HepG2 (cell line): ENCODE measurements around the gene MAP2K3. TPM values are rescaled to one million over a fixed set of nuclear protein-coding genes. Genes with fewer than 3 reads are reported as not detected.

Experiments used
- CC2D1A ChIP-seq: sonication (generic); formaldehyde crosslinking; IDR thresholded peaks from 2 replicates; pipeline ENCODE4 v1.8.1; 2023; ENCODE audit warnings: mild to moderate bottlenecking, missing genetic modification reagents
- CHD2 ChIP-seq: IDR thresholded peaks from 2 replicates; pipeline ENCODE4 v1.6.1; 2011; ENCODE audit warnings: low read depth, low read length, improper control_type of control experiment
- ELK4 ChIP-seq: sonication (generic); formaldehyde crosslinking; IDR thresholded peaks from 2 replicates; pipeline ENCODE4 v1.9.0; 2021; ENCODE audit warnings: missing genetic modification reagents, borderline replicate concordance
- FOXM1 ChIP-seq: sonication (generic); formaldehyde crosslinking; IDR thresholded peaks from 2 replicates; pipeline ENCODE4 v1.5.0; 2020; ENCODE audit warnings: missing genetic modification reagents
- HMG20A ChIP-seq: IDR thresholded peaks from 2 replicates; pipeline ENCODE4 v1.6.1; 2016; ENCODE audit warnings: borderline replicate concordance
- MAZ ChIP-seq, 2 experiments: sonication (generic) in 1 of 2; formaldehyde crosslinking in 1 of 2; IDR thresholded peaks; 2 replicates each; pipeline versions ENCODE4 v1.5.0 to v1.6.1; 2012 to 2020; ENCODE audit warnings: low read depth in 2 of 2, mild to moderate bottlenecking in 2 of 2, borderline replicate concordance in 1 of 2, improper control_type of control experiment in 1 of 2, low read length in 1 of 2, missing genetic modification reagents in 1 of 2, moderate library complexity in 1 of 2
- PITX1 ChIP-seq: sonication (generic); formaldehyde crosslinking; IDR thresholded peaks from 2 replicates; pipeline ENCODE4 v1.5.1; 2020; ENCODE audit warnings: mild to moderate bottlenecking, missing genetic modification reagents
- PLRG1 ChIP-seq: fragments of 450-650 bp; conservative IDR thresholded peaks from 2 replicates; pipeline ENCODE4 v1.6.1; 2016
- RBAK ChIP-seq: sonication (generic); formaldehyde crosslinking; IDR thresholded peaks from 2 replicates; pipeline ENCODE4 v1.5.1; 2020; ENCODE audit warnings: mild to moderate bottlenecking, missing genetic modification reagents
- RELA ChIP-seq: sonication (generic); formaldehyde crosslinking; IDR thresholded peaks from 2 replicates; pipeline ENCODE4 v1.4.0; 2020; ENCODE audit warnings: missing genetic modification reagents
- REPIN1 ChIP-seq: sonication (generic); formaldehyde crosslinking; IDR thresholded peaks from 2 replicates; pipeline ENCODE4 v1.8.0; 2022; ENCODE audit warnings: missing genetic modification reagents, low read depth, mild to moderate bottlenecking, borderline replicate concordance
- TBP ChIP-seq: sonication (generic); formaldehyde crosslinking; IDR thresholded peaks from 2 replicates; pipeline ENCODE4 v1.5.0; 2020; ENCODE audit warnings: missing genetic modification reagents
- THAP8 ChIP-seq: sonication (generic); formaldehyde crosslinking; IDR thresholded peaks from 2 replicates; pipeline ENCODE4 v1.5.1; 2020; ENCODE audit warnings: missing genetic modification reagents, mild to moderate bottlenecking, borderline replicate concordance
- ZBTB2 ChIP-seq: sonication (generic); formaldehyde crosslinking; IDR thresholded peaks from 2 replicates; pipeline ENCODE4 v1.8.0; 2022; ENCODE audit warnings: low read depth, missing genetic modification reagents
- ZBTB46 ChIP-seq: sonication (generic); formaldehyde crosslinking; IDR thresholded peaks from 2 replicates; pipeline ENCODE4 v1.4.0; 2020; ENCODE audit warnings: mild to moderate bottlenecking, missing genetic modification reagents, borderline replicate concordance
- ZFX ChIP-seq: sonication (generic); formaldehyde crosslinking; IDR thresholded peaks from 2 replicates; pipeline ENCODE4 v1.4.0; 2020; ENCODE audit warnings: mild to moderate bottlenecking, low read depth, missing genetic modification reagents, moderate library complexity
- ZNF224 ChIP-seq: sonication (generic); formaldehyde crosslinking; IDR thresholded peaks from 2 replicates; pipeline ENCODE4 v1.5.0; 2020; ENCODE audit warnings: mild to moderate bottlenecking, missing genetic modification reagents
- ZNF564 ChIP-seq: sonication (generic); formaldehyde crosslinking; IDR thresholded peaks from 2 replicates; pipeline ENCODE4 v1.8.1; 2023; ENCODE audit warnings: mild to moderate bottlenecking, missing genetic modification reagents
- ZNF644 ChIP-seq: IDR thresholded peaks from 2 replicates; pipeline ENCODE4 v1.6.1; 2016; ENCODE audit warnings: low read depth
- ZNF780A ChIP-seq: sonication (generic); formaldehyde crosslinking; IDR thresholded peaks from 2 replicates; pipeline ENCODE4 v1.8.0; 2022; ENCODE audit warnings: mild to moderate bottlenecking, missing genetic modification reagents, moderate library complexity
- ZZZ3 ChIP-seq: sonication (generic); formaldehyde crosslinking; IDR thresholded peaks from 2 replicates; pipeline ENCODE4 v1.4.0; 2020; ENCODE audit warnings: missing genetic modification reagents, mild to moderate bottlenecking, borderline replicate concordance
- polyA plus RNA-seq, 8 experiments: library from polyadenylated mRNA; depleted of rRNA in 3 of 8; stranded (reverse) in 7 of 8; unstranded in 1 of 8; fragments of >200 nt; fragmentation: Illumina TruSeq in 4 of 8; extraction: Trizol in 4 of 8; gene quantifications; 2 replicates each; pipeline versions ENCODE4 v1.2.1 to v1.2.3, GENCODE V29; 2011 to 2016; ENCODE audit warnings: low read depth in 4 of 8, missing spikeins in 1 of 8, mixed read lengths in 1 of 8; ENCODE audit not compliant: insufficient read depth in 1 of 8
- total RNA-seq, 5 experiments: library from RNA; depleted of rRNA; stranded (reverse); fragments of >200 nt; fragmentation: Illumina TruSeq; extraction: Trizol; gene quantifications; 2 replicates each; pipeline ENCODE4 v1.2.3, GENCODE V29; 2016; ENCODE audit warnings: low read depth in 1 of 5

The MAP2K3 gene
- total and polyA plus RNA-seq, 2 of the 13 experiments (the other 11 are each of a cell fraction or from before 2014, with no cell fraction given) = 20.5 to 27.4 TPM

GRCh38 chr17:21275579-21276263 is 8.8 kb upstream of the MAP2K3 start (continued):
- TF ChIP-seq ZBTB46 (CRISPR knock-in tag) (no peak), ELK4 (CRISPR knock-in tag) (no peak), ZBTB2 (no peak), PLRG1 (no peak), PITX1 (peak; percentile 39; the same call in 1 of the 2 replicates), ZNF780A (no peak), ZNF224 (CRISPR knock-in tag) (0 out of 2 replicates have a peak, but pooled peaks have one; percentile 54), CC2D1A (no peak), FOXM1 (CRISPR knock-in tag) (no peak), ZZZ3 (no peak), ZNF564 (CRISPR knock-in tag) (no peak), RBAK (no peak), HMG20A (CRISPR knock-in tag) (no peak), ZFX (CRISPR knock-in tag) (peak; percentile 82), ZNF644 (no peak), THAP8 (CRISPR knock-in tag) (peak; percentile 96), TBP (CRISPR knock-in tag) (no peak), REPIN1 (peak; percentile 23; the same call in 1 of the 2 replicates), CHD2 (no peak), MAZ (IDR thresholded peaks at IDR 0.05; ENCODE audit: borderline replicate concordance, low read depth, low read length) (no peak), MAZ (CRISPR knock-in tag; IDR thresholded peaks at IDR 0.05; ENCODE audit: low read depth) (peak; percentile 79), RELA (no peak)
